ENCODE measurements around the gene IRX1. TPM values are rescaled to one million over a fixed set of nuclear protein-coding genes. Genes with fewer than 3 reads are reported as not detected.

Gene IRX1
- total RNA-seq, 1 experiment from 2014 or later = 4.1 TPM

DNA sequence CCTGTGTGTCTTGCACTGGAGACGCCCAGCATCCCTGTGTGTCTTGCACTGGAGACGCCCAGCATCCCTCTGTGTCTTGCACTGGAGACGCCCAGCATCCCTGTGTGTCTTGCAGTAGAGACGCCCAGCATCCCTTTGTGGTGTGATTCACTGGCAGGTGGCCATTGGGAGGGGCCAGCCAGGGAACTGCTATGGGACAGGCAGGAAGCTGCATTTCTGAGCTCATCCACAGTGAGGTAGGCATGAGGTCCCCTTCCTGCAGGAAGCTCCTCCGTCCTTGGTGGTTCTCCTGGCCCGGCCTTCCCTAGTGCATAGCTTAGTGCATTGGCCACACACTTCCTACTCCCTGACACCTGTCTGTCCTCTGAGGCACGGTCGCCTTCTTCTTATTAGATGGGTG is 43.5 kb downstream of the IRX1 start:
- peaks cover 2 to 6% of the 10 kb centered on the region in 2 experiments; a peak in 3 of 5 replicates for H3K9me3 Mint-ChIP-seq
- Histone ChIP-seq H4K91ac (ENCODE audit: insufficient read length, low read depth, low read length) (no peak overlapping the region), H3K14ac (ENCODE audit: insufficient read depth, low read length) (no peak overlapping the region), H3K79me2 (ENCODE audit: insufficient read depth, low read length) (no peaks in the 10 kb centered on the region), H3K27ac (ENCODE audit: insufficient read length, low read depth, low read length) (no peak overlapping the region), H3K79me1 (ENCODE audit: insufficient read depth, low read depth, low read length, poor library complexity, severe bottlenecking) (no peaks in the 10 kb centered on the region), H2BK12ac (ENCODE audit: insufficient read length, low read depth, low read length) (no peak overlapping the region), H3K4me1 (ENCODE audit: insufficient read depth, low read length) (no peaks in the 10 kb centered on the region), H3K23ac (ENCODE audit: insufficient read length, low read depth, low read length) (no peak overlapping the region), H3T11ph (ENCODE audit: low read length) (no peak overlapping the region), H2AFZ (ENCODE audit: low read length) (no peak overlapping the region), H4K20me1 (ENCODE audit: control insufficient read depth, insufficient read depth, insufficient read length) (no peaks in the 10 kb centered on the region), H3K4me2 (ENCODE audit: insufficient read depth, insufficient read length, low read length) (no peak overlapping the region), H4K5ac (ENCODE audit: insufficient read length, low read depth, low read length) (no peak overlapping the region), H3K9ac (ENCODE audit: extremely low read depth, insufficient read length, low read length) (no peak overlapping the region), H2BK5ac (ENCODE audit: insufficient read length, low read length) (no peak overlapping the region), H2BK15ac (ENCODE audit: low read depth, low read length) (no peak overlapping the region), H3K18ac (ENCODE audit: insufficient read length, low read depth, low read length) (no peak overlapping the region), H3K4ac (ENCODE audit: low read depth, low read length) (no peak overlapping the region), H4K8ac (replicated peaks; ENCODE audit: insufficient read length, low read depth, low read length) (no peak overlapping the region), H3K9me3 (ENCODE audit: control insufficient read depth, low read depth, low read length) (no peaks in the 10 kb centered on the region), H3K27me3 (ENCODE audit: insufficient read depth, low read length) (no peaks in the 10 kb centered on the region), H2AK5ac (ENCODE audit: insufficient read length, low read length) (no peak overlapping the region), H2BK20ac (ENCODE audit: low read depth, low read length, poor library complexity, severe bottlenecking) (no peak overlapping the region), H3K23me2 (ENCODE audit: insufficient read length, low read depth, low read length, poor library complexity, severe bottlenecking) (no peaks in the 10 kb centered on the region), H2BK120ac (ENCODE audit: low read depth, low read length, poor library complexity, severe bottlenecking) (no peak overlapping the region), H3K56ac (ENCODE audit: insufficient read length, low read depth, low read length) (no peak overlapping the region)
- H3K27me3 Mint-ChIP-seq (ENCODE audit: low read depth) = peaks cover 1% of the 10 kb centered on the region; the same call in 1 of the 2 replicates
- WGBS (ENCODE audit: extremely low coverage, insufficient read length, low lambda C conversion rate) = no CpG with 5 or more reads among the region's 8 CpGs
- no peak overlapping the region for H3K27ac Mint-ChIP-seq
- peaks cover 2 to 9% (median 6%) of the 10 kb centered on the region in 3 experiments; a peak in 5 of 7 replicates for H3K36me3 Mint-ChIP-seq (ENCODE audit: insufficient read depth in 1 of 3, low read depth in 3 of 3)
- DNase-seq = peak; percentile 34
- H3K4me3 Mint-ChIP-seq = no peak overlapping the region
- H3K4me1 Mint-ChIP-seq = peaks cover 0 to 8% of the 10 kb centered on the region in 2 experiments; a peak in 2 of 4 replicates
- TF ChIP-seq, protein P1, sequence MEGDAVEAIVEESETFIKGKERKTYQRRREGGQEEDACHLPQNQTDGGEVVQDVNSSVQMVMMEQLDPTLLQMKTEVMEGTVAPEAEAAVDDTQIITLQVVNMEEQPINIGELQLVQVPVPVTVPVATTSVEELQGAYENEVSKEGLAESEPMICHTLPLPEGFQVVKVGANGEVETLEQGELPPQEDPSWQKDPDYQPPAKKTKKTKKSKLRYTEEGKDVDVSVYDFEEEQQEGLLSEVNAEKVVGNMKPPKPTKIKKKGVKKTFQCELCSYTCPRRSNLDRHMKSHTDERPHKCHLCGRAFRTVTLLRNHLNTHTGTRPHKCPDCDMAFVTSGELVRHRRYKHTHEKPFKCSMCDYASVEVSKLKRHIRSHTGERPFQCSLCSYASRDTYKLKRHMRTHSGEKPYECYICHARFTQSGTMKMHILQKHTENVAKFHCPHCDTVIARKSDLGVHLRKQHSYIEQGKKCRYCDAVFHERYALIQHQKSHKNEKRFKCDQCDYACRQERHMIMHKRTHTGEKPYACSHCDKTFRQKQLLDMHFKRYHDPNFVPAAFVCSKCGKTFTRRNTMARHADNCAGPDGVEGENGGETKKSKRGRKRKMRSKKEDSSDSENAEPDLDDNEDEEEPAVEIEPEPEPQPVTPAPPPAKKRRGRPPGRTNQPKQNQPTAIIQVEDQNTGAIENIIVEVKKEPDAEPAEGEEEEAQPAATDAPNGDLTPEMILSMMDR (conservative IDR thresholded peaks at IDR 0.05) = 0 out of 3 replicates have a peak, but pooled peaks have one; percentile 17

All from H9 (cell line).